Measurements from ENCODE around the gene LBHD2. TPM values are rescaled to one million over a fixed set of nuclear protein-coding genes. Genes with fewer than 3 reads are reported as not detected.

Gene LBHD2
- total and polyA plus RNA-seq, 2 of the 13 experiments (the other 11 are each of a cell fraction or from before 2014, with no cell fraction given) = 0.67 to 1.00 TPM

- TF ChIP-seq DR1 (CRISPR knock-in tag; IDR thresholded peaks at IDR 0.05) (peak; percentile 35; the same call in 1 of the 2 replicates), TOE1 (CRISPR knock-in tag; IDR thresholded peaks at IDR 0.05) (no peak), ZNF644 (CRISPR knock-in tag; IDR thresholded peaks at IDR 0.05; ENCODE audit: low read depth) (no peak), ZNF7 (CRISPR knock-in tag; IDR thresholded peaks at IDR 0.05) (no peak), HIVEP1 (CRISPR knock-in tag; IDR thresholded peaks at IDR 0.05) (no peak), JUND (CRISPR knock-in tag; IDR thresholded peaks at IDR 0.05) (no peak), BCL6 (CRISPR knock-in tag; IDR thresholded peaks at IDR 0.05) (no peak), CSRNP1 (CRISPR knock-in tag; IDR thresholded peaks at IDR 0.05) (no peak), ZBTB7B (CRISPR knock-in tag; IDR thresholded peaks at IDR 0.05) (no peak), BORCS8-MEF2B (CRISPR knock-in tag; IDR thresholded peaks at IDR 0.05) (no peak), NFYB (CRISPR knock-in tag; IDR thresholded peaks at IDR 0.05) (no peak), TAF1 (CRISPR knock-in tag; IDR thresholded peaks at IDR 0.05) (no peak), ZNF746 (CRISPR knock-in tag; IDR thresholded peaks at IDR 0.05) (no peak), ZFP41 (CRISPR knock-in tag; IDR thresholded peaks at IDR 0.05; ENCODE audit: borderline replicate concordance) (no peak)
- TF ChIP-seq, protein P1, sequence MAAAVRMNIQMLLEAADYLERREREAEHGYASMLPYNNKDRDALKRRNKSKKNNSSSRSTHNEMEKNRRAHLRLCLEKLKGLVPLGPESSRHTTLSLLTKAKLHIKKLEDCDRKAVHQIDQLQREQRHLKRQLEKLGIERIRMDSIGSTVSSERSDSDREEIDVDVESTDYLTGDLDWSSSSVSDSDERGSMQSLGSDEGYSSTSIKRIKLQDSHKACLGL (CRISPR knock-in tag; IDR thresholded peaks at IDR 0.05) = 0 out of 2 replicates have a peak, but pooled peaks have one; percentile 39
- TF ChIP-seq, protein P2, sequence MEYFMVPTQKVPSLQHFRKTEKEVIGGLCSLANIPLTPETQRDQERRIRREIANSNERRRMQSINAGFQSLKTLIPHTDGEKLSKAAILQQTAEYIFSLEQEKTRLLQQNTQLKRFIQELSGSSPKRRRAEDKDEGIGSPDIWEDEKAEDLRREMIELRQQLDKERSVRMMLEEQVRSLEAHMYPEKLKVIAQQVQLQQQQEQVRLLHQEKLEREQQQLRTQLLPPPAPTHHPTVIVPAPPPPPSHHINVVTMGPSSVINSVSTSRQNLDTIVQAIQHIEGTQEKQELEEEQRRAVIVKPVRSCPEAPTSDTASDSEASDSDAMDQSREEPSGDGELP (IDR thresholded peaks at IDR 0.05; ENCODE audit: borderline replicate concordance, low read depth) = no peak
- TF ChIP-seq, protein P3, sequence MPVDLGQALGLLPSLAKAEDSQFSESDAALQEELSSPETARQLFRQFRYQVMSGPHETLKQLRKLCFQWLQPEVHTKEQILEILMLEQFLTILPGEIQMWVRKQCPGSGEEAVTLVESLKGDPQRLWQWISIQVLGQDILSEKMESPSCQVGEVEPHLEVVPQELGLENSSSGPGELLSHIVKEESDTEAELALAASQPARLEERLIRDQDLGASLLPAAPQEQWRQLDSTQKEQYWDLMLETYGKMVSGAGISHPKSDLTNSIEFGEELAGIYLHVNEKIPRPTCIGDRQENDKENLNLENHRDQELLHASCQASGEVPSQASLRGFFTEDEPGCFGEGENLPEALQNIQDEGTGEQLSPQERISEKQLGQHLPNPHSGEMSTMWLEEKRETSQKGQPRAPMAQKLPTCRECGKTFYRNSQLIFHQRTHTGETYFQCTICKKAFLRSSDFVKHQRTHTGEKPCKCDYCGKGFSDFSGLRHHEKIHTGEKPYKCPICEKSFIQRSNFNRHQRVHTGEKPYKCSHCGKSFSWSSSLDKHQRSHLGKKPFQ (CRISPR knock-in tag; IDR thresholded peaks at IDR 0.05; ENCODE audit: insufficient replicate concordance) = no peak
- TF ChIP-seq, protein P4, sequence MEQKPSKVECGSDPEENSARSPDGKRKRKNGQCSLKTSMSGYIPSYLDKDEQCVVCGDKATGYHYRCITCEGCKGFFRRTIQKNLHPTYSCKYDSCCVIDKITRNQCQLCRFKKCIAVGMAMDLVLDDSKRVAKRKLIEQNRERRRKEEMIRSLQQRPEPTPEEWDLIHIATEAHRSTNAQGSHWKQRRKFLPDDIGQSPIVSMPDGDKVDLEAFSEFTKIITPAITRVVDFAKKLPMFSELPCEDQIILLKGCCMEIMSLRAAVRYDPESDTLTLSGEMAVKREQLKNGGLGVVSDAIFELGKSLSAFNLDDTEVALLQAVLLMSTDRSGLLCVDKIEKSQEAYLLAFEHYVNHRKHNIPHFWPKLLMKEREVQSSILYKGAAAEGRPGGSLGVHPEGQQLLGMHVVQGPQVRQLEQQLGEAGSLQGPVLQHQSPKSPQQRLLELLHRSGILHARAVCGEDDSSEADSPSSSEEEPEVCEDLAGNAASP (CRISPR knock-in tag; IDR thresholded peaks at IDR 0.05; ENCODE audit: borderline replicate concordance) = peak; percentile 63; the same call in 1 of the 2 replicates
- TF ChIP-seq, protein P5, sequence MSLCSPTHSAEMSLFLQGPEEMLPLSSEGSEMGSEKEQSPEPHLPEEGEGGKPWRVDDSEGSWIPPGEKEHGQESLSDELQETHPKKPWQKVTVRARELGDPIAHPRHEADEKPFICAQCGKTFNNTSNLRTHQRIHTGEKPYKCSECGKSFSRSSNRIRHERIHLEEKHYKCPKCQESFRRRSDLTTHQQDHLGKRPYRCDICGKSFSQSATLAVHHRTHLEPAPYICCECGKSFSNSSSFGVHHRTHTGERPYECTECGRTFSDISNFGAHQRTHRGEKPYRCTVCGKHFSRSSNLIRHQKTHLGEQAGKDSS (CRISPR knock-in tag; IDR thresholded peaks at IDR 0.05; ENCODE audit: borderline replicate concordance, low read depth) = no peak
Measured at GRCh38 chr14:103091041-103091882, 7.3 kb downstream of the LBHD2 start (continued).
